SK-N-SH (cell line): ENCODE results near the gene RTN4RL2. TPM values are rescaled to one million over a fixed set of nuclear protein-coding genes. Genes with fewer than 3 reads are reported as not detected.

Source experiments
- CTCF ChIA-PET: fragments of 300-600, 350-600 bp; formaldehyde crosslinking; extraction: SDS; loops from one replicate; lab custom pipeline; 2021; lab: Yijun Ruan, JAX
- POLR2A ChIA-PET: fragments of 350-600 bp; sonication (Branson Sonifier 250); formaldehyde crosslinking; extraction: SDS; loops from one replicate; lab custom pipeline; 2020; ENCODE audit warnings: antibody characterized with exemption, inconsistent platforms; lab: Yijun Ruan, JAX
- DNase-seq: peaks from one replicate; pipeline ENCODE4 v3.0.0; 2012
- H2AFZ ChIP-seq: fragments of 200-600 bp; sonication (generic); 2 replicates; pipeline ENCODE4 v1.8.1; 2016; ENCODE audit warnings: antibody characterized with exemption, mild to moderate bottlenecking, low read depth
- H3F3A ChIP-seq: fragments of 200-600 bp; sonication (generic); replicated peaks from 2 replicates; pipeline ENCODE3; 2016; ENCODE audit warnings: antibody characterized with exemption, mild to moderate bottlenecking; ENCODE audit not compliant: insufficient read depth
- H3K27ac ChIP-seq, 2 experiments: fragments of 200-500 bp in 1 of 2; fragments of 200-600 bp in 1 of 2; sonication (Bioruptor generic) in 1 of 2; sonication (generic), shearing (Covaris generic) in 1 of 2; 2 replicates each; pipeline versions ENCODE4 v1.5.1 to v1.6.1; 2014 to 2016; ENCODE audit warnings: low read depth in 2 of 2, inconsistent platforms in 1 of 2, low read length in 1 of 2, mild to moderate bottlenecking in 1 of 2, mixed read lengths in 1 of 2
- H3K27me3 ChIP-seq: fragments of 200-600 bp; sonication (generic), shearing (Covaris generic); 2 replicates; pipeline ENCODE4 v1.6.1; 2016; ENCODE audit warnings: mixed run types; ENCODE audit not compliant: insufficient read depth
- H3K36me3 ChIP-seq, 2 experiments: fragments of 200-500 bp in 1 of 2; fragments of 200-600 bp in 1 of 2; sonication (Bioruptor generic) in 1 of 2; sonication (generic) in 1 of 2; replicated peaks in 1 of 2; 2 replicates each; pipeline versions ENCODE3 to v1.5.1; 2014 to 2016; ENCODE audit warnings: low read length in 1 of 2, mild to moderate bottlenecking in 1 of 2; ENCODE audit not compliant: insufficient read depth in 2 of 2, control insufficient read depth in 1 of 2
- H3K4me1 ChIP-seq, 2 experiments: fragments of 200-500 bp in 1 of 2; fragments of 200-600 bp in 1 of 2; sonication (Bioruptor generic) in 1 of 2; sonication (generic), shearing (Covaris generic) in 1 of 2; 2 replicates each; pipeline versions ENCODE4 v1.5.1 to v1.6.1; 2014 to 2016; ENCODE audit warnings: low read depth in 1 of 2, low read length in 1 of 2, mixed run types in 1 of 2; ENCODE audit not compliant: insufficient read depth in 2 of 2, control insufficient read depth in 1 of 2
- H3K4me2 ChIP-seq: fragments of 200-600 bp; sonication (generic), shearing (Covaris generic); 2 replicates; pipeline ENCODE4 v1.6.1; 2017; ENCODE audit warnings: mixed run types
- H3K4me3 ChIP-seq, 2 experiments: fragments of 200-500 bp in 1 of 2; fragments of 200-600 bp in 1 of 2; sonication (Bioruptor generic) in 1 of 2; sonication (generic), shearing (Covaris generic) in 1 of 2; 2 replicates each; pipeline versions ENCODE4 v1.5.1 to v1.8.1; 2014 to 2016; ENCODE audit warnings: low read depth in 2 of 2, inconsistent platforms in 1 of 2, low read length in 1 of 2, mild to moderate bottlenecking in 1 of 2, mixed read lengths in 1 of 2, moderate library complexity in 1 of 2
- H3K79me2 ChIP-seq: fragments of 200-600 bp; sonication (generic); 2 replicates; pipeline ENCODE4 v1.8.1; 2017; ENCODE audit warnings: mild to moderate bottlenecking; ENCODE audit not compliant: insufficient read depth
- H3K9ac ChIP-seq: fragments of 200-600 bp; sonication (generic); 2 replicates; pipeline ENCODE4 v1.6.1; 2017; ENCODE audit warnings: mixed run types
- H3K9me2 ChIP-seq: fragments of 200-600 bp; sonication (generic); 2 replicates; pipeline ENCODE4 v1.6.1; 2017; ENCODE audit warnings: mixed run types
- H3K9me3 ChIP-seq: fragments of 200-600 bp; sonication (generic); 2 replicates; pipeline ENCODE4 v1.6.1; 2017; ENCODE audit warnings: mixed run types, mild to moderate bottlenecking, moderate library complexity
- H4K20me1 ChIP-seq: fragments of 200-600 bp; sonication (generic); 2 replicates; pipeline ENCODE4 v1.6.1; 2017; ENCODE audit warnings: mild to moderate bottlenecking, mixed run types; ENCODE audit not compliant: insufficient read depth
- ELF1 ChIP-seq: IDR thresholded peaks from 2 replicates; pipeline ENCODE4 v1.4.0; 2012
- EP300 ChIP-seq, 2 experiments: IDR thresholded peaks; 2 replicates each; pipeline versions ENCODE4 v1.4.0 to v1.6.1; 2012; ENCODE audit warnings: borderline replicate concordance in 1 of 2, low read depth in 1 of 2, low read length in 1 of 2
- EZH2phosphoT487 ChIP-seq: fragments of 200-600 bp; sonication (generic); IDR thresholded peaks from 2 replicates; pipeline ENCODE4 v1.6.1; 2017; ENCODE audit warnings: low read depth, mixed run types, mild to moderate bottlenecking, antibody characterized with exemption, moderate library complexity, borderline replicate concordance
- FOXJ3 ChIP-seq: sonication (generic); formaldehyde crosslinking; IDR thresholded peaks from 2 replicates; pipeline ENCODE4 v1.5.1; 2020; ENCODE audit warnings: mild to moderate bottlenecking, missing genetic modification reagents
- GABPA ChIP-seq: IDR thresholded peaks from 2 replicates; pipeline ENCODE4 v1.4.0; 2012; ENCODE audit warnings: low read depth, mild to moderate bottlenecking
- GATA2 ChIP-seq: sonication (generic); formaldehyde crosslinking; IDR thresholded peaks from 2 replicates; pipeline ENCODE4 v1.5.0; 2020; ENCODE audit warnings: mild to moderate bottlenecking, missing genetic modification reagents
- IRF3 ChIP-seq: fragments of 150-350 bp; IDR thresholded peaks from 2 replicates; pipeline ENCODE4 v1.6.1; 2016; ENCODE audit warnings: mild to moderate bottlenecking, low read depth, low read length
- JUND ChIP-seq: IDR thresholded peaks from 2 replicates; pipeline ENCODE4 v1.4.0; 2012
- MAX ChIP-seq: IDR thresholded peaks from 2 replicates; pipeline ENCODE4 v1.4.0; 2012; ENCODE audit warnings: low read depth
- MXI1 ChIP-seq: IDR thresholded peaks from 2 replicates; pipeline ENCODE4 v1.6.1; 2012; ENCODE audit warnings: mild to moderate bottlenecking, low read depth, low read length, improper control_type of control experiment
- NFIC ChIP-seq: IDR thresholded peaks from 2 replicates; pipeline ENCODE4 v1.4.0; 2012; ENCODE audit warnings: borderline replicate concordance
- NRF1 ChIP-seq: IDR thresholded peaks from 2 replicates; pipeline ENCODE4 v1.6.1; 2012; ENCODE audit warnings: low read depth, mild to moderate bottlenecking, low read length
- RCOR1 ChIP-seq: fragments of 150-350 bp; IDR thresholded peaks from 2 replicates; pipeline ENCODE4 v1.6.1; 2017; ENCODE audit warnings: antibody characterized with exemption, low read length
- SMC3 ChIP-seq: IDR thresholded peaks from 2 replicates; pipeline ENCODE4 v1.6.1; 2012; ENCODE audit warnings: low read depth, low read length, improper control_type of control experiment
- TEAD4 ChIP-seq: IDR thresholded peaks from 2 replicates; pipeline ENCODE4 v1.4.0; 2012; ENCODE audit warnings: mild to moderate bottlenecking, borderline replicate concordance; ENCODE audit not compliant: insufficient read depth
- USF1 ChIP-seq: IDR thresholded peaks from 2 replicates; pipeline ENCODE4 v1.4.0; 2012; ENCODE audit warnings: low read depth, borderline replicate concordance
- YY1 ChIP-seq: IDR thresholded peaks from 2 replicates; pipeline ENCODE4 v1.4.0; 2012; ENCODE audit warnings: low read depth, mild to moderate bottlenecking
- WGBS: methylation state at CpG from one replicate; pipeline ENCODE4 v1.1.6; 2017; ENCODE audit warnings: low lambda C conversion rate; 5-methylcytosine and 5-hydroxymethylcytosine counted together
- polyA plus RNA-seq, 3 experiments: library from polyadenylated mRNA; depleted of rRNA; stranded (reverse); fragments of >200 nt; gene quantifications; 2 replicates each; pipeline ENCODE4 v1.2.3, GENCODE V29; 2012

Gene RTN4RL2
- polyA plus RNA-seq, 1 of the 3 experiments (the other 2 are of a cell fraction), result 0.30 TPM

- ChIA-PET CTCF (interaction anchor here (0.8 to 27.2 kb wide), 8 partner anchors 10 to 142 kb away, joined by 3 to 517 read pairs (median 6); partner anchors contain the start of genes SLC43A1 and TIMM10), POLR2A (interaction anchor here (0.5 kb wide), 1 partner anchor 44 kb away, joined by 3 read pairs; no protein-coding TSS in a partner anchor)
- H3K27ac ChIP-seq, result no peak overlapping the region
- no peaks in the 10 kb centered on the region for H3K79me2 ChIP-seq
- H3K9me3 ChIP-seq, result no peaks in the 10 kb centered on the region
- H3K36me3 ChIP-seq, result no peaks in the 10 kb centered on the region
- H4K20me1 ChIP-seq, result no peaks in the 10 kb centered on the region
- no peak for DNase-seq
- TF ChIP-seq YY1, result no peak
- H3K4me2 ChIP-seq, result no peak overlapping the region
- WGBS, result 87% methylated on average over 3 of the region's 3 CpGs
- no peak overlapping the region for H3K4me3 ChIP-seq
- H3K9me2 ChIP-seq, result no peaks in the 10 kb centered on the region
- H3K27me3 ChIP-seq, result no peaks in the 10 kb centered on the region
- no peak overlapping the region for H2AFZ ChIP-seq
- no peaks in the 10 kb centered on the region for H3F3A ChIP-seq
- H3K4me1 ChIP-seq, result peaks cover 11 to 12% of the 10 kb centered on the region in 2 experiments; a peak in 2 of 4 replicates
- no peak overlapping the region for H3K9ac ChIP-seq
These were observed 42.0 kb downstream of the RTN4RL2 start for GRCh38 chr11:57502376-57502775.

- POLR2A ChIA-PET, result no interaction called here
- no peak for DNase-seq
These were observed 42.5 kb downstream of the RTN4RL2 start for GRCh38 chr11:57502870-57503269.

GRCh38 chr11:57504511-57504910, 44.2 kb downstream of the RTN4RL2 start:
- H3K9me3 ChIP-seq, result no peaks in the 10 kb centered on the region
- POLR2A ChIA-PET, result interaction anchor here (0.6 kb wide), 1 partner anchor 85 kb away, joined by 3 read pairs; no protein-coding TSS in a partner anchor

More at GRCh38 chr11:57502870-57503269, 42.5 kb downstream of the RTN4RL2 start:
- no peak overlapping the region for H2AFZ ChIP-seq
- H3F3A ChIP-seq, result no peaks in the 10 kb centered on the region
- H3K9ac ChIP-seq, result no peak overlapping the region
- H3K9me2 ChIP-seq, result no peaks in the 10 kb centered on the region
- no peaks in the 10 kb centered on the region for H4K20me1 ChIP-seq
- no peak overlapping the region for H3K27ac ChIP-seq
- CTCF ChIA-PET, result interaction anchor here (1.3 to 27.2 kb wide), 4 partner anchors 10 to 45 kb away, joined by 3 to 517 read pairs (median 40); partner anchors contain the start of gene TIMM10
- no peak overlapping the region for H3K4me2 ChIP-seq
- TF ChIP-seq SMC3 (no peak), NFIC (no peak), EZH2phosphoT487 (no peak)
- no peaks in the 10 kb centered on the region for H3K36me3 ChIP-seq
- no peaks in the 10 kb centered on the region for H3K79me2 ChIP-seq
- H3K9me3 ChIP-seq, result no peaks in the 10 kb centered on the region
- H3K4me1 ChIP-seq, result peaks cover 11 to 12% of the 10 kb centered on the region in 2 experiments; a peak in 2 of 4 replicates
- no peaks in the 10 kb centered on the region for H3K27me3 ChIP-seq
- H3K4me3 ChIP-seq, result no peak overlapping the region

More at GRCh38 chr11:57504511-57504910, 44.2 kb downstream of the RTN4RL2 start:
- Histone ChIP-seq H2AFZ (no peak overlapping the region), H3F3A (no peaks in the 10 kb centered on the region), H3K9ac (no peak overlapping the region), H3K27me3 (no peaks in the 10 kb centered on the region), H3K4me2 (no peak overlapping the region), H3K27ac (no peak overlapping the region)
- DNase-seq, result no peak
- TF ChIP-seq EP300 (IDR thresholded peaks at IDR 0.05; ENCODE audit: borderline replicate concordance in 1 of 2, low read depth in 1 of 2, low read length in 1 of 2), result no peak
- no peak for TF ChIP-seq FOXJ3 (CRISPR knock-in tag)
- no peak for TF ChIP-seq RCOR1
- no peak for TF ChIP-seq GABPA
- TF ChIP-seq USF1, result no peak
- no peak for TF ChIP-seq JUND
- no peak for TF ChIP-seq TEAD4
- no peak for TF ChIP-seq MAX
- no peak for TF ChIP-seq YY1
- TF ChIP-seq IRF3, result no peak
- TF ChIP-seq SMC3, result no peak
- TF ChIP-seq MXI1, result no peak
- no peak for TF ChIP-seq NRF1
- TF ChIP-seq GATA2 (CRISPR knock-in tag), result no peak
- no peak for TF ChIP-seq ELF1
- TF ChIP-seq, all 33 proteins: peak for 0
- no peak overlapping the region for H3K4me3 ChIP-seq
- no peaks in the 10 kb centered on the region for H3K79me2 ChIP-seq
- WGBS, result 88% methylated on average over 4 of the region's 4 CpGs
- H4K20me1 ChIP-seq, result no peaks in the 10 kb centered on the region
- H3K36me3 ChIP-seq, result no peaks in the 10 kb centered on the region
- CTCF ChIA-PET, result interaction anchor here (0.8 to 8.5 kb wide), 3 partner anchors 12 to 140 kb away, joined by 3 to 73 read pairs (median 4); no protein-coding TSS in a partner anchor
- peaks cover 6 to 7% of the 10 kb centered on the region in 2 experiments; a peak in 2 of 4 replicates for H3K4me1 ChIP-seq
- no peaks in the 10 kb centered on the region for H3K9me2 ChIP-seq
